Glomerular endothelial cell (primary cell): Measurements from ENCODE around the gene LNX1. TPM values are rescaled to one million over a fixed set of nuclear protein-coding genes. Genes with fewer than 3 reads are reported as not detected.

ENCODE experiments used
- DNase-seq: peaks from one replicate; pipeline ENCODE4 v3.0.0-alpha.2; 2011; ENCODE audit warnings: low read depth, low spot score; ENCODE audit errors: extremely low read depth
- total RNA-seq: library from RNA; depleted of rRNA; stranded (reverse); fragments of >200 nt; gene quantifications from 2 replicates; pipeline ENCODE4 v1.2.3, GENCODE V29; 2015

The LNX1 gene
- total RNA-seq, 1 donor from 2014 or later = 1.6 TPM

GRCh38 chr4:53541577-53542206, 49.6 kb downstream of the LNX1 start:
- no peak for DNase-seq

DNA sequence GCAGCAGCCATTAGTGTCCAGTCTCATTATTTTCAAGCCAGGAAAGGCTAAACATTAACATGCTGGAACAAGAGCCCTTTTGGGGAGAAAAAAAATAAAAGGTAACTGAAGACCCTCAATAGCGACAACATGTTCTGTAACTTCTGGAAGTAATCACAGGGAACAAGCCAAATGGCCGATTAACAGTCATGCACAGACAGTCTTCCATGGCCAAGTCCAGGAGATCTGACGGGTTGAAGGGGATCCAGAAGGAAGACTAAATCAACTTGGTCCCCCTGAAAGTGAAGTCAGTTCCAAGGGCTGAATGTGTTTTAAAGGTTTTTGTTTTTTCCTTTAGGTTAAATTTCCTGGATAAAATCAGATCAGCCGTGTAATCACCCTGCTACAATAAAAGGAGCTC, 52.5 kb downstream of the LNX1 start:
- DNase-seq = no peak

DNA sequence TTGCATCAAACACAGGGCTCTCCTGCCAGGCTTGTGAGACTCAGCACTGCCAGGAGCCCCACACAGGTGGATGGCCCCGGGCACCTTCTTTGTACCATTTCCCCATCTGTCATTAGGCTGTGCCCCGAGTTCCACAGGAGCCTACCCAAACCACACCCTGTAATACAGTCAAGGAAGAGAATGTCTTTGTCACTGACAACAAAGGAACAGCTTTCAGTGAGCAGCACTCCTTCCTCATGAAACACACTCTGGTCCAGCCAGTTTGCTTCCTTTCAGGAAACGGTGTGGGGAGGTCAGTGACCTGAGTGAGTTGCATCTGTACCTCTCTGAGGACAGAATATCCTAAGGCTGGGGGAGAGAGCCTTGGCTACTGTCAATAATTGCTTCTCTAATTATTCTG, 53.7 kb downstream of the LNX1 start:
- DNase-seq = no peak

DNA sequence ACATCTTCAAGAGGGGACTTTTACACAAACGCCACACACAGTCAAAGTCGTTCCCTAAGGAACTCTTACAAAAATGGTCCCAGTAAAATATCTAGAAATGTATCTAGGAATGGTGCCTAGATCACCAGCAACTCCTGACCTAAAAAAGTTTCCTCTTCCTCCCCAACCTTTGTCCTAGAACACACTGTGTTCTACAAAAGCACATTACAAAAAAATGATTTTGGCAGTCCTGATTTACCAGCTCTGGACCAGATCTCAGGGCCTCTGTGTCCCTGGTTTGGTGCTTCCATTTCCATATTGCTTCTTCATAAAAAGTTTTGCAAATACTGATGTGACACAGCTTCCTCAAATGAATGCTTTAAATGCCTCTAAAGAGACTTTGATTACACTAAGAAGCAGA, 55.0 kb downstream of the LNX1 start:
- DNase-seq = no peak

- DNase-seq = no peak
Measured at GRCh38 chr4:53535567-53535966, 55.7 kb downstream of the LNX1 start.

- no peak for DNase-seq
Measured at GRCh38 chr4:53534684-53535083, 56.6 kb downstream of the LNX1 start.

GRCh38 chr4:53532521-53532920, 58.8 kb downstream of the LNX1 start:
- no peak for DNase-seq

- no peak for DNase-seq
Measured at GRCh38 chr4:53531585-53532224, 59.6 kb downstream of the LNX1 start.

DNA sequence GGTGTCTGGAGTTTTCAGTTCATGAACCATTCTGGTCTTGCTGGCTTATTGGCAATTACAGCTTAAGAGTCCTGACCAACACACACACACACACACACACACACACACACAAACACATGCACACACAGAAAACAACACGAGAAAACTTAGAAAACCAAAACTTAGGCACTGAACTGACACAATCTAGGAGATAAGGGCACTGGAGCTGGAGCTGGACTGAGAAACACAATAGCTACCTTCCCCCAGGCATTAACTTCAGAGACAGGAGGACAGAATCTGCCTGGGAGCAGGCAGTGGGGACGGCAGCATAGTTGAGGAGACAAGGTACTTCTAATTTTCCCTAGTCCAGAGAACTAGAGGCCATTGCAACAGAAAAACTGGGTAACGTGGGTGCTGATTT, 62.3 kb downstream of the LNX1 start:
- no peak for DNase-seq

GRCh38 chr4:53527930-53528329, 63.4 kb downstream of the LNX1 start:
- DNase-seq = no peak

GRCh38 chr4:53527326-53527725, 64.0 kb downstream of the LNX1 start:
- no peak for DNase-seq

GRCh38 chr4:53522334-53522733, 69.0 kb downstream of the LNX1 start:
- DNase-seq = no peak

DNA sequence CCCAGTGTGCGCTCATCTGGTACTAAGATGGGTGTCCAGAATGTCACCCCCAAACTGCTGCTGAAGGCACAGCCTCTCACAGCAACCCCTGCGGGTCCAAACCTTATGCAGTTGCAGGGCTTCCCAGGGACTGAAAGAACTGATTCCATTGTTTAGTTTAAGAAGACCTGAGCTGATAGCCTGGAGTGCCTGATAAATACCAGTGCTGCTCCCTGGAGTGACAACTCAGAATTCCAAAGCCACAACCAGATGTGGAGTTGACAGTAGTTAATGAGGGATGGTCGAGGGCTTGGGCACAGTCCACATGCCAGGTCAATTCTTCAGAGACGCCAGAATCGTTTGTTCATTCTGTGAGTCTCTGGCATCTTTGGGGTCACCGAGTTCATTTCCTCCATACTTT, 71.2 kb downstream of the LNX1 start:
- no peak for DNase-seq

DNA sequence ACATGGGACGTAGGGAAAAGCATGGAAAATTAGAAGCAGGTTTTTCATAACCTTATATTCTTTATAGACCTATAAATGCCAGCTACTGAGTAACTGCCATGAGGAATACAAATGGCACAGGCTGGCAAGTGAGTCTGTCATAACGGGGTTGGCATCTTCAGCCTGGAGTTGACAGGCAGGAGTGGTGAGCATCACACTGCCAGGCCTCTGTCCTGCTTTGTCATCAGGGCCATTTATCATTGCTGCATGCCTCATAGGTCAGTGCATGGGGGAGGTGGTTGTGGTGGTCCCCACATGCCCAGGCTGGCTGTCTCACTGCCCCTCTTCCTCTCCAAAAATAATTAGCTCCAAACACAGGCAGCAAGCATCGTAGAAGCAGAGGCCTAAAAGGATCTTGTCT, 72.5 kb downstream of the LNX1 start:
- DNase-seq = no peak

DNA sequence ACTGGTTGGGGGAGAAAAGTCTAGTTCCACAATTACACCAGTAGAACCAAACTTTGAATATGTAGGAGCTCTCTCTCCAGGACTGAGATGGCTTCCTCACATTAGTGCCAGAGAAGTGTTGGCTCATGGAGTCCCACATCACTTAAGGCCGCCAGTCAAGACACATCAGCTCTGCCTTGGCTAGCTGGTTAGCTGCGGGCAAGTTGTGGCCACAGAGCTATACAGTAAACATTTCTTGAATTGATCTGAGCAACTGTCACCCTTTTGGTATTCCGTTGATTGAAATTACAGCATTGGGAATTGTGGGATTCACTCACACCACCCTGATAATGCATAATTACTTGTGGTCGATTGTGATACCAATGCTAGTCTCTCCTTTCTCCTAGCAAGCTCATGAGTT, 76.2 kb downstream of the LNX1 start:
- no peak for DNase-seq

DNA sequence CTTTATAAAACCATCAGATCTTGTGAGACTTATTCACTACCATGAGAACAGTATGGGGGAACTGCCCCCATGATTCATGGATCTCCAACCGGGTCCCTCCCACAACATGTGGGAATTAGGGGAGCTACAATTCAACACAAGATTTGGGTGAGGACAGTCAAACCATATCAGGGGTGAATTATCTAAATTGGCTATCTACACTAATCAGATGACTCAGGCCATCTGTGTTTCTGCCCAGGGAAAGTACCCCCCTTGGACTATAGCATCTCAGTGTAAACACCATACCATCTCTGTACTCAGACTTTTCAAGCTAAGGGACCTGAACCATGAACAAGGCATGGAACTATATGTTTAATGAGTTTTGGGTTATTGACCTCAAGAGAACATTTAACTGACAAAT, 76.8 kb downstream of the LNX1 start:
- DNase-seq = no peak

GRCh38 chr4:53512608-53513007, 78.7 kb downstream of the LNX1 start:
- DNase-seq = no peak

GRCh38 chr4:53511014-53511413, 80.3 kb downstream of the LNX1 start:
- no peak for DNase-seq

GRCh38 chr4:53510321-53510720, 81.0 kb downstream of the LNX1 start:
- no peak for DNase-seq

- no peak for DNase-seq
Measured at GRCh38 chr4:53508446-53508845, 82.8 kb downstream of the LNX1 start.

DNA sequence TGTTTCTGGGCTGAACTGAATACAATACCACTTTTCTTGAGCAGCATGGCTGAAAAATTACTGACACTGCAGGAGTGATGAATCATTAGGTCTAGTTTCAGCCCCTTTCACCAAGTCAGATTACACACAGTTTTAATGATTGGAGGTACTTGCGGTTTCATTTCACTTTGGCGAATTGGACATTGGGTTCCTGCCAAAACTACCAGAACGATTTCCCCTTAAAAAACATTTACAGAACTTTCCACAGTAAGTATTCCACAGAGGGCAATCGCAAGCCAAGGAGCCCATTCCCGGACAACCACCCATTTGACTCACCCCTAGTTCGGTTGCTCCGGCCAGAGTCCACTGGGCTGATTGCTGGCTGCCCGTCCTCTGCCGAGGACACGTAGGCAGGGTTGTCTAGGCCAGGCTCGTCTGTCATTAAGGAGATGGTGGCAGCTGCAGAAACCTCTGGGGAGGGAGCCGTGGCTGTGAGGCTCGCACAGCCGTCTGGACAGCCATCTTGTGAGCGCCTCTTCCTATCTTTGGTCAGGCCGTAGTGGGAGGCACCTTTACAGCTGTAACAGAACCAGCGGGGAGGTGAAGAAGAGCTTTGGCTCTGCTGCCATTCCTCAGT, 83.5 kb downstream of the LNX1 start:
- no peak for DNase-seq

DNA sequence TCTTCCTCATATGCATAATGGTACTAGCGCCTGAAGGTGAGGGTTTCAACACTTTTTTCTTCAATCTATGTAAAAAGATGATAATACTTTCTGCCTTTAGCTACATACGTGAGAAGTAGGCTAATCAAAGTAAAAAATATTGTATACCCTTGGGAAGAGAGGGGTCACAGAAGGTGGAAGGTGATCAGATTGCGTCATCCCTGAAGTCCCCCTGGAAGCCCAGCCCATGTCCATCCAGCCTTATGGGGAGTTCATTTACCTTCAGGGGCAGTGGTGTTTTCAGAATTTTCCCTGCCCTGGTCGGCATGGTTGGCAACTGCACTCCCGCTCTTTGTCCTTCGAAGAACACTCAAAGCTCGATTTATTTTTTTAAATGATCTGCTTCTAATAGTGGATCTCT, 84.2 kb downstream of the LNX1 start:
- no peak for DNase-seq
